OCI-LY3 (cell line): ENCODE measurements around the gene HELQ.

Experiments
- H2AFZ ChIP-seq: fragments of 200-600, 300-600 bp; shearing (Covaris generic); 2 replicates; pipeline ENCODE4 v1.6.0; 2014; ENCODE audit warnings: antibody characterized with exemption, low read depth, low read length
- H3K27ac ChIP-seq: fragments of 200-600, 300-600 bp; sonication (generic); 2 replicates; pipeline ENCODE4 v1.5.1; 2014; ENCODE audit warnings: mild to moderate bottlenecking, low read length, moderate library complexity, mixed read lengths
- H3K27me3 ChIP-seq: fragments of 200-600, 300-600 bp; sonication (generic); 2 replicates; pipeline ENCODE4 v1.6.1; 2014; ENCODE audit warnings: low read depth, low read length, mixed read lengths
- H3K36me3 ChIP-seq: fragments of 200-600, 300-600 bp; sonication (generic); replicated peaks from 2 replicates; pipeline ENCODE3; 2014; ENCODE audit warnings: low read depth, low read length, mixed read lengths
- H3K4me1 ChIP-seq: fragments of 300-600, 200-600 bp; sonication (generic); 2 replicates; pipeline ENCODE4 v1.6.1; 2014; ENCODE audit warnings: low read length, mixed read lengths
- H3K4me2 ChIP-seq: fragments of 200-600, 300-600 bp; sonication (generic); 2 replicates; pipeline ENCODE4 v1.6.1; 2014; ENCODE audit warnings: low read length, mixed read lengths
- H3K4me3 ChIP-seq: fragments of 300-600, 200-600 bp; sonication (generic); 2 replicates; pipeline ENCODE4 v1.5.1; 2014; ENCODE audit warnings: antibody characterized with exemption, mild to moderate bottlenecking, low read length, moderate library complexity
- H3K79me2 ChIP-seq: fragments of 300-600, 200-600 bp; shearing (Covaris generic); 2 replicates; pipeline ENCODE4 v1.6.1; 2014; ENCODE audit warnings: mild to moderate bottlenecking, low read length, mixed read lengths
- H3K9ac ChIP-seq: fragments of 300-600, 200-600 bp; shearing (Covaris generic); 2 replicates; pipeline ENCODE4 v1.6.0; 2014; ENCODE audit warnings: mild to moderate bottlenecking, low read length, moderate library complexity
- H3K9me3 ChIP-seq: fragments of 200-600, 300-600 bp; shearing (Covaris generic); 2 replicates; pipeline ENCODE4 v1.6.1; 2014; ENCODE audit warnings: low read length, mixed read lengths; ENCODE audit not compliant: insufficient read depth
- H4K20me1 ChIP-seq: fragments of 200-600, 300-600 bp; sonication (generic); 2 replicates; pipeline ENCODE4 v1.6.1; 2016; ENCODE audit warnings: low read length, mixed read lengths; ENCODE audit not compliant: insufficient read depth
- EZH2phosphoT487 ChIP-seq: fragments of 200-600 bp; shearing (Covaris generic); IDR thresholded peaks from 2 replicates; pipeline ENCODE4 v1.6.1; 2018; ENCODE audit warnings: antibody characterized with exemption, mixed run types, low read depth
- TF ChIP-seq, protein P1 (sequence below): fragments of 200-600, 300-600 bp; sonication (generic); IDR thresholded peaks from 2 replicates; pipeline ENCODE4 v1.5.1; 2014; ENCODE audit warnings: antibody characterized with exemption, low read length, low read depth

Gene HELQ, protein sequence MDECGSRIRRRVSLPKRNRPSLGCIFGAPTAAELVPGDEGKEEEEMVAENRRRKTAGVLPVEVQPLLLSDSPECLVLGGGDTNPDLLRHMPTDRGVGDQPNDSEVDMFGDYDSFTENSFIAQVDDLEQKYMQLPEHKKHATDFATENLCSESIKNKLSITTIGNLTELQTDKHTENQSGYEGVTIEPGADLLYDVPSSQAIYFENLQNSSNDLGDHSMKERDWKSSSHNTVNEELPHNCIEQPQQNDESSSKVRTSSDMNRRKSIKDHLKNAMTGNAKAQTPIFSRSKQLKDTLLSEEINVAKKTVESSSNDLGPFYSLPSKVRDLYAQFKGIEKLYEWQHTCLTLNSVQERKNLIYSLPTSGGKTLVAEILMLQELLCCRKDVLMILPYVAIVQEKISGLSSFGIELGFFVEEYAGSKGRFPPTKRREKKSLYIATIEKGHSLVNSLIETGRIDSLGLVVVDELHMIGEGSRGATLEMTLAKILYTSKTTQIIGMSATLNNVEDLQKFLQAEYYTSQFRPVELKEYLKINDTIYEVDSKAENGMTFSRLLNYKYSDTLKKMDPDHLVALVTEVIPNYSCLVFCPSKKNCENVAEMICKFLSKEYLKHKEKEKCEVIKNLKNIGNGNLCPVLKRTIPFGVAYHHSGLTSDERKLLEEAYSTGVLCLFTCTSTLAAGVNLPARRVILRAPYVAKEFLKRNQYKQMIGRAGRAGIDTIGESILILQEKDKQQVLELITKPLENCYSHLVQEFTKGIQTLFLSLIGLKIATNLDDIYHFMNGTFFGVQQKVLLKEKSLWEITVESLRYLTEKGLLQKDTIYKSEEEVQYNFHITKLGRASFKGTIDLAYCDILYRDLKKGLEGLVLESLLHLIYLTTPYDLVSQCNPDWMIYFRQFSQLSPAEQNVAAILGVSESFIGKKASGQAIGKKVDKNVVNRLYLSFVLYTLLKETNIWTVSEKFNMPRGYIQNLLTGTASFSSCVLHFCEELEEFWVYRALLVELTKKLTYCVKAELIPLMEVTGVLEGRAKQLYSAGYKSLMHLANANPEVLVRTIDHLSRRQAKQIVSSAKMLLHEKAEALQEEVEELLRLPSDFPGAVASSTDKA

DNA sequence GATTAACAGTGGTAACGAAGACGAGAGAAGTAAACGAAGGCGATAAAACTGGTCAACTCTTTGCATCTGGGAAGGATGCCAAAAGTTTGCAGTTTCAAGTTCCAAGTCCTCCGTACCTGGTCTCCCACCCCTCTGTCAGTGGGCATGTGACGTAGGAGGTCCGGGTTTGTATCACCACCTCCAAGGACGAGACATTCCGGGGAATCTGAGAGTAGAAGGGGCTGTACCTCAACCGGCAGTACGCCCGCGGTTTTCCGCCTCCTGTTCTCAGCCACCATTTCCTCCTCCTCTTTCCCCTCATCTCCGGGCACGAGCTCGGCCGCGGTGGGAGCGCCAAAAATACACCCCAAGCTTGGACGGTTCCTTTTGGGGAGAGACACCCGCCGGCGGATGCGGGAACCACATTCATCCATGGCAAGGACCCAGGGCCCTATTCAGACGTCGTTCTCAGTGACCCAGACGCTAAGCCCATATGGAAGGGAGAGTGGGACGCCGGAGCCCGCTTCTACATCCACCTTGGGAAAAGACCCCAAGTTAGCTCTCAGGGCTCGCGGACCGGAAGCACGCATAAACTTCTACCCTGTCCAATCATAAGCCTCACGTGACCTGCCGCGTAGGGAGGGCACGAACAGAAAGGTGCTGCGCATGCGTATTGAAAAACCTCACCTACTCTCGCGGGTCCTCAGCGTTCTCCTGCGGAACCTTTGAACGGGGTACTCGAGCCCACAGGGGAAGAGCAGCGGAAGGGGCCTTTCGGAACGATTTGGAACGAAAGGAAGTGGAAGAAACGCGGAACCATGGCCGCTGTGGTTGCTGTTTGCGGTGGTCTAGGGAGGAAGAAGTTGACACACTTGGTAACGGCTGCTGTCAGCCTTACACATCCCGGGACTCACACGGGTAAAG is at the start of gene HELQ, which contains the start of gene MRPS18C:
TSS of gene HELQ (minus strand) at position 543 of the 903 bp plus-strand sequence. CDS start at position 413, 130 bp downstream.
TSS of gene MRPS18C (plus strand) at position 778 of the 903 bp plus-strand sequence. CDS start at position 798, 20 bp downstream.
- Histone ChIP-seq H3K9me3 (no peaks in the 10 kb centered on the region), H3K27me3 (no peaks in the 10 kb centered on the region), H3K4me2 (peak within 1 kb of the TSS; percentile 95), H3K27ac (peak within 1 kb of the TSS; percentile 62), H4K20me1 (no peaks in the 10 kb centered on the region), H3K4me1 (peaks cover 16% of the 10 kb centered on the region), H3K9ac (peak within 1 kb of the TSS; percentile 88), H3K79me2 (peaks cover 43% of the 10 kb centered on the region), H3K36me3 (peaks cover 31% of the 10 kb centered on the region), H2AFZ (peak within 1 kb of the TSS; percentile 91), H3K4me3 (peak within 1 kb of the TSS; percentile 96)
- TF ChIP-seq, protein P1, sequence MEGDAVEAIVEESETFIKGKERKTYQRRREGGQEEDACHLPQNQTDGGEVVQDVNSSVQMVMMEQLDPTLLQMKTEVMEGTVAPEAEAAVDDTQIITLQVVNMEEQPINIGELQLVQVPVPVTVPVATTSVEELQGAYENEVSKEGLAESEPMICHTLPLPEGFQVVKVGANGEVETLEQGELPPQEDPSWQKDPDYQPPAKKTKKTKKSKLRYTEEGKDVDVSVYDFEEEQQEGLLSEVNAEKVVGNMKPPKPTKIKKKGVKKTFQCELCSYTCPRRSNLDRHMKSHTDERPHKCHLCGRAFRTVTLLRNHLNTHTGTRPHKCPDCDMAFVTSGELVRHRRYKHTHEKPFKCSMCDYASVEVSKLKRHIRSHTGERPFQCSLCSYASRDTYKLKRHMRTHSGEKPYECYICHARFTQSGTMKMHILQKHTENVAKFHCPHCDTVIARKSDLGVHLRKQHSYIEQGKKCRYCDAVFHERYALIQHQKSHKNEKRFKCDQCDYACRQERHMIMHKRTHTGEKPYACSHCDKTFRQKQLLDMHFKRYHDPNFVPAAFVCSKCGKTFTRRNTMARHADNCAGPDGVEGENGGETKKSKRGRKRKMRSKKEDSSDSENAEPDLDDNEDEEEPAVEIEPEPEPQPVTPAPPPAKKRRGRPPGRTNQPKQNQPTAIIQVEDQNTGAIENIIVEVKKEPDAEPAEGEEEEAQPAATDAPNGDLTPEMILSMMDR = peak; percentile 17
- no peak for TF ChIP-seq EZH2phosphoT487

DNA sequence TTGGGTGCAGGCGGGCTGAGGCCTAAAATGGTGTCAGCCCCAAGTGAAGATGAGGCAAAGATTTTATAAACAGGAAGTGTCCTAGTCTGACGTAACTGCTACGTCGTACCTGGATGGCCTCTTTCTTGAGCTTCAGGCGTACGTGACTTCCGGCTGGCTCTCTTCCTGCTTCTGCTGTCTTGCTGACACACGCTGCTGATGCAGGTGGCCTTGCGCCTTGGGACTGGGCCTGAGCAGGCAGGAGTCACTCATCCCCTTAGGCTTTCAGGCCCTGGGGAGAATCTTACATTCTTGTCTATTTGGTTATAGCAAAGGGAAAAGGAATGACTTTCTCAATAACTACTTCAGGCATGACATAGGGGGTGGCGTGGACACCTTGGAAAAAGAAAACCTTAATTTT is 49.4 kb upstream of the HELQ start:
- Histone ChIP-seq H3K27me3 (no peaks in the 10 kb centered on the region), H3K9me3 (no peaks in the 10 kb centered on the region), H2AFZ (peak overlapping the region; percentile 97), H4K20me1 (no peaks in the 10 kb centered on the region), H3K27ac (no peak overlapping the region), H3K9ac (no peak overlapping the region), H3K4me3 (no peak overlapping the region), H3K36me3 (no peaks in the 10 kb centered on the region), H3K4me1 (peaks cover 13% of the 10 kb centered on the region), H3K4me2 (peak overlapping the region; percentile 44; the same call in 1 of the 2 replicates), H3K79me2 (no peaks in the 10 kb centered on the region)
- TF ChIP-seq, protein P1 = no peak
- TF ChIP-seq EZH2phosphoT487 = no peak

DNA sequence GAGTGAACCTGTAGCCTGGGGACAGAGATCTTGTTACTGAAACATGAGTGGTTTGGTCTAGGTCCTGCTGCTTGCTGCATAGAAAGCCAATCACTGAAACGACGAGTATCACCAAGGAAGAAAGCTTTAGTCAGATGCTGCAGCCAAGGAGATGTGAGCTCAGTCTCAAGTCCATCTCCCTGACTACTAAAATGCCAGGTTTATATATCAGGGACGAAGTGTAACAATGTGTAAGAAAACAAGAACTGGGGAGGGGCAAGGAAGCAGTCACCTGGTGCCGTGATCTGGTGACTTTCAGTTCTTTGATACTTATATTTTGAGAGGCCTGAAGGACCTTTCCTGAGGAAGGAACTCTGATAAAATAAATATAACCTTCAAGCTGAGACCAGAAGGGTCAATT is 48.9 kb upstream of the HELQ start:
- Histone ChIP-seq H3K4me1 (peaks cover 12% of the 10 kb centered on the region), H3K79me2 (no peaks in the 10 kb centered on the region), H3K27ac (no peak overlapping the region), H3K9ac (peak overlapping the region; percentile 14; the same call in 1 of the 2 replicates), H4K20me1 (no peaks in the 10 kb centered on the region), H2AFZ (peak overlapping the region; percentile 97), H3K36me3 (no peaks in the 10 kb centered on the region), H3K27me3 (no peaks in the 10 kb centered on the region), H3K4me2 (peak overlapping the region; percentile 44), H3K4me3 (peak overlapping the region; percentile 34; the same call in 1 of the 2 replicates), H3K9me3 (no peaks in the 10 kb centered on the region)
- TF ChIP-seq, protein P1 = no peak
- TF ChIP-seq EZH2phosphoT487 = no peak
